Left lung (tissue), 10 donors: ENCODE results near the gene ZDHHC7. TPM values are rescaled to one million over a fixed set of nuclear protein-coding genes. Genes with fewer than 3 reads are reported as not detected.

Experiments used
- ATAC-seq: fragments of 200-7000 bp; cut with Tn5 transposase; one replicate; pipeline ENCODE4 v1.9.1; 2020; ENCODE audit warnings: moderate library complexity
- DNase-seq, 4 donors: peaks; one replicate each; pipeline ENCODE4 v3.0.0-alpha.2; 2013 to 2020
- H3K27ac ChIP-seq, 2 donors: fragments of 200-600 bp; sonication (generic) in 1 of 2; one replicate each; pipeline versions ENCODE4 v1.5.0 to v1.8.0; 2020 to 2021
- H3K27me3 ChIP-seq, 2 donors: fragments of 200-600 bp; sonication (generic) in 1 of 2; one replicate each; pipeline versions ENCODE4 v1.5.0 to v1.8.0; 2020 to 2021
- H3K36me3 ChIP-seq, 2 donors: fragments of 200-600 bp; sonication (generic) in 1 of 2; one replicate each; pipeline versions ENCODE4 v1.5.0 to v1.8.0; 2020 to 2021
- H3K4me1 ChIP-seq, 2 donors: fragments of 200-600 bp; one replicate each; pipeline ENCODE4 v1.8.0; 2021
- H3K4me3 ChIP-seq, 2 donors: fragments of 200-600 bp; sonication (generic) in 1 of 2; one replicate each; pipeline versions ENCODE4 v1.5.0 to v1.8.0; 2020 to 2021; ENCODE audit warnings: mild to moderate bottlenecking in 1 of 2
- H3K9me3 ChIP-seq, 2 donors: fragments of 200-600 bp; sonication (generic) in 1 of 2; one replicate each; pipeline versions ENCODE4 v1.5.0 to v1.8.0; 2020 to 2021
- intact Hi-C, 2 donors: fragments of 100-400 bp; cut with DNase I; formaldehyde crosslinking; loops; one replicate each; pipeline versions ENCODE4 v1.11.2 to v1.14.2; 2022
- polyA plus RNA-seq, 6 donors: library from polyadenylated mRNA; unstranded; fragments of 120-200 nt; gene quantifications; one replicate each; pipeline ENCODE4 v1.2.1, GENCODE V29; 2013; ENCODE audit not compliant: insufficient read length in 6 of 6
- total RNA-seq, 2 donors: library from RNA; stranded (reverse); fragmentation: NEBNext Ultra II Directional; extraction: Animal tissue kit (Norgen Biotek cat#: 25700); gene quantifications; one replicate each; pipeline ENCODE4 v1.2.1, GENCODE V29; 2021
- TF ChIP-seq, protein P1 (sequence below), 2 donors: fragments of 200-600 bp; sonication (generic) in 1 of 2; IDR thresholded peaks; one replicate each; pipeline versions ENCODE4 v1.5.0 to v1.8.0; 2021; ENCODE audit warnings: antibody characterized with exemption in 2 of 2
- donor health status: DM: no; HTN: yes; CAD: no.
- donor health status: DM: no; HTN: no; CAD: no.

ZDHHC7 gene
- total and polyA plus RNA-seq, 8 donors = 52.5 to 82.3 (median 59.7) TPM

DNA sequence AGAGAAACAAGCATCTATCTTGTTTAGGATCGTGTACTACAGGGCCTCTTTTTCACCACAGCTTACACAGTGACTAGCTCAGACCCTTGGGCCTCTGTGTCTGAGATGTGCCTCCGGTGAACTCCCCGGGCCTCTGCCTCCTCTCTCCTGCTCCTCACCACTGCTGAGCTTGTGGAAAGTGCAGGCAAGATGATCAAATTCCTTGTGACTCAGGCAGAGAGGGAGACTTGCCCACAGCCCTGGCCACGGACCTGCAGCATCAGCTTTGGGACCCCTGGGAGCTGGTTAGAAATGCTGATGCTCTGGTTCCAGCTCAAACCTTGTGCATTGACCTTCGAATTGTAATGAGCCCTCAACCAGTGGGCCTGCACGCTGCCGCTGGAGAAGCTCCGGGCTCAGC, 79.8 kb downstream of the ZDHHC7 start:
- ATAC-seq (no peak), DNase-seq (no peak)
- Histone ChIP-seq H3K9me3 (no peaks in the 10 kb centered on the region), H3K36me3 (no peaks in the 10 kb centered on the region), H3K27ac (no peak overlapping the region), H3K27me3 (peaks cover 0 to 20% of the 10 kb centered on the region in 2 donors), H3K4me1 (peaks cover 5 to 12% of the 10 kb centered on the region in 2 donors), H3K4me3 (no peak overlapping the region)
- intact Hi-C loops = no loop called here
- TF ChIP-seq, protein P1, sequence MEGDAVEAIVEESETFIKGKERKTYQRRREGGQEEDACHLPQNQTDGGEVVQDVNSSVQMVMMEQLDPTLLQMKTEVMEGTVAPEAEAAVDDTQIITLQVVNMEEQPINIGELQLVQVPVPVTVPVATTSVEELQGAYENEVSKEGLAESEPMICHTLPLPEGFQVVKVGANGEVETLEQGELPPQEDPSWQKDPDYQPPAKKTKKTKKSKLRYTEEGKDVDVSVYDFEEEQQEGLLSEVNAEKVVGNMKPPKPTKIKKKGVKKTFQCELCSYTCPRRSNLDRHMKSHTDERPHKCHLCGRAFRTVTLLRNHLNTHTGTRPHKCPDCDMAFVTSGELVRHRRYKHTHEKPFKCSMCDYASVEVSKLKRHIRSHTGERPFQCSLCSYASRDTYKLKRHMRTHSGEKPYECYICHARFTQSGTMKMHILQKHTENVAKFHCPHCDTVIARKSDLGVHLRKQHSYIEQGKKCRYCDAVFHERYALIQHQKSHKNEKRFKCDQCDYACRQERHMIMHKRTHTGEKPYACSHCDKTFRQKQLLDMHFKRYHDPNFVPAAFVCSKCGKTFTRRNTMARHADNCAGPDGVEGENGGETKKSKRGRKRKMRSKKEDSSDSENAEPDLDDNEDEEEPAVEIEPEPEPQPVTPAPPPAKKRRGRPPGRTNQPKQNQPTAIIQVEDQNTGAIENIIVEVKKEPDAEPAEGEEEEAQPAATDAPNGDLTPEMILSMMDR (IDR thresholded peaks at IDR 0.05) = no peak

DNA sequence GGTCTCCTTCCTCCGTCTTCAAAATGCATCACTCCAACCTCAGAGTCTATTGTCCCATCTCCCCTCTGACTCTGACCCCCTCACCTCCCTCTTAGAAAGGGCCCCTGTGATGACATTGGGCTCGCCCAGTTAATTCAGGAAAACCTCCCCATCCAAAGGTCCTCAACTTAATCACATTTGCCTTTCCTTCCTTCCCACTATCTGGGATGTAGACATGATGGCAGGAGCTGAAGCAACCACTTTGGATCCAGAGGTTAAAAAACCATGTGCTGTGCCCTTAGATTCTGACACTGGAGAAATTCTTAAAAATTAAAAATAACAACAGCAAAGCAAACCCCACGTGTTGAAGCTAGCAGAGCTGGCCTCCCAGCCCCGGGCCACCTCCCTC, 80.2 kb downstream of the ZDHHC7 start:
- H3K36me3 ChIP-seq = no peaks in the 10 kb centered on the region
- no peak overlapping the region for H3K27ac ChIP-seq
- H3K9me3 ChIP-seq = no peaks in the 10 kb centered on the region
- peaks cover 5 to 12% of the 10 kb centered on the region in 2 donors for H3K4me1 ChIP-seq
- intact Hi-C loops = no loop called here
- H3K27me3 ChIP-seq = peaks cover 0 to 20% of the 10 kb centered on the region in 2 donors
- DNase-seq (no peak), ATAC-seq (no peak)
- no peak overlapping the region for H3K4me3 ChIP-seq
- TF ChIP-seq, protein P1 (IDR thresholded peaks at IDR 0.05) = no peak

DNA sequence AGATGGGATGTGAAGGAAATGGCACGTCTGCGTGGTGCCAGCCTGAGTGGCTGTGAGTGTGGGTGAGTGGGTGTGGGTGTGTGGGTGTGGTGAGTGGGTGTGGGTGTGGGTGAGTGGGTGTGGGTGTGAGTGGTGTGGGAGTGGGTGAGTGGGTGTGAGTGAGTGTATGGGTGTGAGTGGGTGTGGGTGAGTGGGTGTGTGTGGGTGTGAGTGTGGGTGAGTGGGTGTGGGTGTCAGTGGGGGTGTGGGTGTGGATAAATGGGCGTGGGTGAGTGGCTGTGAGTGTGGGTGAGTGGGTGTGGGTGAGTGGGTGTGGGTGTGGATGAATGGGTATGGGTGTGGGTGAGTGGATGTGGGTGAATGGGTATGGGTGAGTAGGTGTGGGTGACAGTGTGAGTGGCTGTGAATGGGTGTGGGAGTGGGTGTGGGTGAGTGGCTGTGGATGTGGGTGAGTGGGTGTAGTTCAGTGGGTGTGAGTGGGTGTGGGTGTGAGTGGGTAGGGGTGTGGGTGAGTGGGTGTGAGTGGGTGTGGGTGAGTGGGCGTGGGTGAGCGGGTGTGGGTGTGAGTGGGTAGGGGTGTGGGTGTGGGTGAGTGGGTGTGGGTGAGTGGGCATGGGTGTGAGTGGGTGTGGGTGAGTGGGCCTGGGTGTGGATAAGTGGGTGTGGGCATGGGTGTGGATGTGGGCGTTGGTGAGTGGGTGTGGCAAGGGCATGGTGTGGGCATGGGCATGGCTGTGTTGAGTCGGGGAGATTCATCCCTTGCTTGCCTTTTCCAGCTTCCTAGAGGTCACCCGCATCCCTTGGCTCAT, 80.8 kb downstream of the ZDHHC7 start:
- Histone ChIP-seq H3K4me3 (no peak overlapping the region), H3K27ac (no peak overlapping the region), H3K36me3 (no peaks in the 10 kb centered on the region), H3K27me3 (peaks cover 0 to 20% of the 10 kb centered on the region in 2 donors), H3K4me1 (peaks cover 5 to 12% of the 10 kb centered on the region in 2 donors), H3K9me3 (no peaks in the 10 kb centered on the region)
- intact Hi-C loops = no loop called here
- DNase-seq (no peak), ATAC-seq (no peak)
- TF ChIP-seq, protein P1 (IDR thresholded peaks at IDR 0.05) = no peak

DNA sequence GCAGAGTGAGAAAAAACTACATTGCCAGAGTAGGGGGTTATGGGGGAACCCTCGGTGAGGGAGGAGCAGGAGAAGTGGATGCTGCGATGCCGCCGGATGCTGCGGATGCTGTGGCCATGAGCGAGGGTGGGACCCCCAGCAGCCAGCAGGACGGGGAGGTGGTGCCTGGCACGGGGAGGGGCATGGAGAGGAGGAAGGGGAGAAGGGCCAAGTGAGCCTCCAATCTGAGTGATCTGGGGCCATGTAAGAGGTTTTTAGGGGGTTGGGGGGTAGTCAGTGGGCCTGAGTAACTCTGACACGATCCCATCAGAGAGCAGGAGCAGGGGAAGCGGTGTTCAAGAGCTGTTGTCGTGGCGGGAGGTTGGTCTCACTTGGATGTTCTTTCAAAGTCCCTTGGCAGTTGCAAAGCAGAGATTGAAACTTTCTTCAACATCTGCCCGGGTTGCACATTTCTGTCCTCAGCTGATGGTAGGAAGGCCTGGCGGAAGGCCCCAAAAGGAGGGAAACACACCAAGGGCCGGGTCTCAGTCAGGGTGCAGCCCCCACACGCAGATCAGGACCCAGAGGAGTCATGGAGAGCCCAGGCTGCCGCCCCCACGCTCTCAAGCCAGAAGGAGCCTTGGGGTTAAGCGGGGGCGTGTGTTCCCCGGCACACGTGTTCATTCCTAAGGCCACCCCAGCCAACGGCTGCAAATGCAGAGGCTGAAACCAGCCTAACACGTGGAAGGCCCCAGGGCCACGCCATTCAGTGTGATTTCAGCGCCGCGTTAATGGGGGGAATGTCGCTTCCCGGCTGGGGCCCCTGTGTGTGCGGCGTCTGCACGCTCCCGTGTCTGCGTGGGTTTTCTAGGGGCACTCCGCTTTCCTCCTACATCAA, 81.7 kb downstream of the ZDHHC7 start:
- H3K4me3 ChIP-seq = no peak overlapping the region
- ATAC-seq = no peak
- H3K36me3 ChIP-seq = no peaks in the 10 kb centered on the region
- no peak for DNase-seq
- peaks cover 5 to 20% of the 10 kb centered on the region in 2 donors for H3K4me1 ChIP-seq
- TF ChIP-seq, protein P1 (IDR thresholded peaks at IDR 0.05) = no peak
- no peak overlapping the region for H3K27ac ChIP-seq
- intact Hi-C loops = no loop called here
- peaks cover 0 to 20% of the 10 kb centered on the region in 2 donors for H3K27me3 ChIP-seq
- H3K9me3 ChIP-seq = no peaks in the 10 kb centered on the region
